Caco-2 (cell line): ENCODE measurements around the gene SV2C. TPM values are rescaled to one million over a fixed set of nuclear protein-coding genes. Genes with fewer than 3 reads are reported as not detected.
"Not testable (repeated sequence)": the region's sequence is repeated elsewhere in the genome, so short reads cannot be mapped to it uniquely, and the experiment has no call there.

Experiments used
- BruUV-seq: library from RNA; stranded (reverse); fragments of 400-500 nt; replicated peaks from 2 replicates; lab custom pipeline; 2021; lab: Mats Ljungman, UMichigan
- CTCF ChIA-PET: fragments of 300-600 bp; sonication (Branson Sonifier 250); formaldehyde crosslinking; loops from one replicate; lab custom pipeline; 2022; ENCODE audit warnings: antibody characterized with exemption; lab: Charles Lee
- POLR2A ChIA-PET: fragments of 300-600 bp; sonication (Branson Sonifier 250); formaldehyde crosslinking; loops from one replicate; lab custom pipeline; 2022; ENCODE audit warnings: antibody characterized with exemption; lab: Charles Lee
- DNase-seq, 2 experiments: peaks; one replicate each; pipeline versions ENCODE4 v3.0.0 to v3.0.0-alpha.2; 2020 to 2022
- H3K27me3 ChIP-seq: replicated peaks from 2 replicates; pipeline ENCODE4 v1.6.0; 2011; ENCODE audit warnings: low read length; ENCODE audit not compliant: control insufficient read depth, insufficient read depth
- H3K36me3 ChIP-seq: 2 replicates; pipeline ENCODE4 v1.5.1; 2011; ENCODE audit warnings: low read length; ENCODE audit not compliant: control insufficient read depth, insufficient read depth
- H3K4me1 ChIP-seq: fragments of 250-450 bp; sonication (Bioruptor Pico); 2 replicates; pipeline ENCODE4 v1.5.1; 2020; ENCODE audit warnings: mild to moderate bottlenecking
- H3K4me3 ChIP-seq: 2 replicates; pipeline ENCODE4 v1.5.1; 2011; ENCODE audit warnings: low read depth, mild to moderate bottlenecking, control low read depth, low read length
- H3K9me3 ChIP-seq: fragments of 250-450 bp; sonication (Bioruptor Pico); 2 replicates; pipeline ENCODE4 v1.5.1; 2020; ENCODE audit warnings: mild to moderate bottlenecking, moderate library complexity
- H3K27ac Mint-ChIP-seq: one replicate; pipeline ENCODE4 v1.8.0; 2022; ENCODE audit warnings: mixed read lengths; ENCODE audit not compliant: unreplicated experiment
- H3K27me3 Mint-ChIP-seq: one replicate; pipeline ENCODE4 v1.8.0; 2022; ENCODE audit warnings: mixed read lengths; ENCODE audit not compliant: insufficient read depth, unreplicated experiment
- H3K36me3 Mint-ChIP-seq: one replicate; pipeline ENCODE4 v1.8.0; 2022; ENCODE audit warnings: mild to moderate bottlenecking, mixed read lengths; ENCODE audit not compliant: insufficient read depth, unreplicated experiment
- H3K4me1 Mint-ChIP-seq: one replicate; pipeline ENCODE4 v1.8.0; 2022; ENCODE audit warnings: low read depth, mixed read lengths; ENCODE audit not compliant: unreplicated experiment
- H3K4me3 Mint-ChIP-seq: one replicate; pipeline ENCODE4 v1.8.0; 2022; ENCODE audit warnings: mild to moderate bottlenecking, moderate library complexity, mixed read lengths; ENCODE audit not compliant: unreplicated experiment
- H3K9me3 Mint-ChIP-seq: one replicate; pipeline ENCODE4 v1.8.0; 2022; ENCODE audit warnings: mixed read lengths; ENCODE audit not compliant: unreplicated experiment
- CTCF ChIP-seq, 2 experiments: fragments of 200-600 bp in 1 of 2; IDR thresholded peaks; 1 replicate in 1 of 2; 2 replicates in 1 of 2; pipeline versions ENCODE4 v1.5.1 to v1.8.0; 2011 to 2022; ENCODE audit warnings: antibody characterized with exemption in 1 of 2, control low read depth in 1 of 2, inconsistent platforms in 1 of 2, low read depth in 1 of 2, low read length in 1 of 2, mild to moderate bottlenecking in 1 of 2, moderate library complexity in 1 of 2; ENCODE audit not compliant: insufficient read depth in 1 of 2, severe bottlenecking in 1 of 2, unreplicated experiment in 1 of 2
- intact Hi-C: fragments of 100-400 bp; cut with micrococcal nuclease; formaldehyde crosslinking; loops from one replicate; pipeline ENCODE4 v1.10.0; 2022; ENCODE audit not compliant: unreplicated experiment
- total RNA-seq: library from RNA; stranded (reverse); gene quantifications from 2 replicates; pipeline ENCODE4 v1.2.3, GENCODE V29; 2022

Gene SV2C
- total RNA-seq, 1 experiment from 2014 or later: not detected

- H3K27me3 Mint-ChIP-seq: peaks cover 18% of the 10 kb centered on the region
- H3K9me3 Mint-ChIP-seq: peaks cover 13% of the 10 kb centered on the region
- BruUV-seq: no TSS peak
These were observed 151.5 kb downstream of the SV2C start for GRCh38 chr5:76234665-76235064.

GRCh38 chr5:76236684-76237083 is 153.5 kb downstream of the SV2C start:
- H3K4me1 ChIP-seq: no peaks in the 10 kb centered on the region
- H3K36me3 ChIP-seq: no peaks in the 10 kb centered on the region
- intact Hi-C loops: no loop called here
- ChIA-PET POLR2A (no interaction called here), CTCF (no interaction called here)
- BruUV-seq: no TSS peak
- no peak overlapping the region for H3K4me3 ChIP-seq
- peaks cover 4% of the 10 kb centered on the region; the same call in 1 of the 2 replicates for H3K9me3 ChIP-seq
- H3K4me1 Mint-ChIP-seq: no peaks in the 10 kb centered on the region
- H3K27ac Mint-ChIP-seq: no peak overlapping the region
- TF ChIP-seq CTCF (IDR thresholded peaks at IDR 0.05; ENCODE audit: insufficient read depth in 1 of 2, low read depth in 1 of 2, low read length in 1 of 2, severe bottlenecking in 1 of 2, unreplicated experiment in 1 of 2): no peak
- H3K4me3 Mint-ChIP-seq: no peak overlapping the region
- H3K27me3 ChIP-seq: peaks cover 1% of the 10 kb centered on the region; the same call in 1 of the 2 replicates
- DNase-seq: no peak
- peaks cover 13% of the 10 kb centered on the region for H3K9me3 Mint-ChIP-seq
- H3K27me3 Mint-ChIP-seq: peaks cover 18% of the 10 kb centered on the region
- no peaks in the 10 kb centered on the region for H3K36me3 Mint-ChIP-seq

More at GRCh38 chr5:76234665-76235064, 151.5 kb downstream of the SV2C start:
- TF ChIP-seq CTCF (IDR thresholded peaks at IDR 0.05; ENCODE audit: insufficient read depth in 1 of 2, low read depth in 1 of 2, low read length in 1 of 2, severe bottlenecking in 1 of 2, unreplicated experiment in 1 of 2): no peak
- Histone ChIP-seq H3K27me3 (no peaks in the 10 kb centered on the region), H3K4me3 (no peak overlapping the region), H3K9me3 (peaks cover 6% of the 10 kb centered on the region; the same call in 1 of the 2 replicates), H3K36me3 (no peaks in the 10 kb centered on the region), H3K4me1 (no peaks in the 10 kb centered on the region)
- Mint-ChIP-seq H3K4me1 (no peaks in the 10 kb centered on the region), H3K4me3 (no peak overlapping the region), H3K27ac (no peak overlapping the region), H3K36me3 (no peaks in the 10 kb centered on the region)
- ChIA-PET CTCF (no interaction called here), POLR2A (no interaction called here)
- intact Hi-C loops: no loop called here
- no peak for DNase-seq

- no peak for TF ChIP-seq CTCF (IDR thresholded peaks at IDR 0.05; ENCODE audit: insufficient read depth in 1 of 2, low read depth in 1 of 2, low read length in 1 of 2, severe bottlenecking in 1 of 2, unreplicated experiment in 1 of 2)
- Histone ChIP-seq H3K4me3 (no peak overlapping the region), H3K27me3 (peaks cover 1% of the 10 kb centered on the region; the same call in 1 of the 2 replicates), H3K9me3 (no peaks in the 10 kb centered on the region), H3K4me1 (no peaks in the 10 kb centered on the region), H3K36me3 (no peaks in the 10 kb centered on the region)
- H3K27ac Mint-ChIP-seq: no peak overlapping the region
- peaks cover 13% of the 10 kb centered on the region for H3K9me3 Mint-ChIP-seq
- ChIA-PET POLR2A (no interaction called here), CTCF (no interaction called here)
- H3K27me3 Mint-ChIP-seq: peaks cover 36% of the 10 kb centered on the region
- no TSS peak for BruUV-seq
- intact Hi-C loops: no loop called here
- no peak overlapping the region for H3K4me3 Mint-ChIP-seq
- no peak for DNase-seq
- no peaks in the 10 kb centered on the region for H3K36me3 Mint-ChIP-seq
- no peaks in the 10 kb centered on the region for H3K4me1 Mint-ChIP-seq
These were observed 157.2 kb downstream of the SV2C start for GRCh38 chr5:76240336-76240735.

GRCh38 chr5:76242155-76242554 is 159.0 kb downstream of the SV2C start:
- H3K27me3 ChIP-seq, H3K36me3 Mint-ChIP-seq, DNase-seq, intact Hi-C loops, H3K36me3 ChIP-seq, CTCF ChIA-PET, H3K4me3 Mint-ChIP-seq, H3K27ac Mint-ChIP-seq, POLR2A ChIA-PET, BruUV-seq, H3K4me3 ChIP-seq, H3K9me3 ChIP-seq, H3K4me1 Mint-ChIP-seq, H3K4me1 ChIP-seq: not testable (repeated sequence)
- Mint-ChIP-seq H3K27me3 (peaks cover 31% of the 10 kb centered on the region), H3K9me3 (peaks cover 12% of the 10 kb centered on the region)
